HepG2 (cell line): ENCODE results near the gene IQCK. TPM values are rescaled to one million over a fixed set of nuclear protein-coding genes. Genes with fewer than 3 reads are reported as not detected.

Experiments used
- ATAC-seq: fragments of 200-7000 bp; cut with Tn5 transposase; 3 replicates; pipeline ENCODE4 v1.9.1; 2020; ENCODE audit warnings: mild to moderate bottlenecking, moderate library complexity
- BruUV-seq: library from RNA; stranded (reverse); fragments of 400-500 nt; replicated peaks from 2 replicates; lab custom pipeline; 2021; lab: Mats Ljungman, UMichigan
- CTCF ChIA-PET: fragments of 300-600 bp; formaldehyde crosslinking; extraction: SDS; loops from one replicate; lab custom pipeline; 2021; ENCODE audit warnings: low total read pairs, inconsistent platforms, low intra/inter-chr PET ratio; lab: Yijun Ruan, JAX
- POLR2A ChIA-PET: fragments of 350-600 bp; sonication (Branson Sonifier 250); formaldehyde crosslinking; loops from one replicate; lab custom pipeline; 2020; ENCODE audit warnings: antibody characterized with exemption, inconsistent platforms; lab: Yijun Ruan, JAX
- DNase-seq: peaks from one replicate; pipeline ENCODE4 v3.0.0-alpha.2; 2015; ENCODE audit warnings: low spot score
- FAIRE-seq: peaks from 3 replicates; lab custom pipeline; 2011; peaks lifted over from hg19 to GRCh38; lab: Jason Lieb, UNC
- H2AFZ ChIP-seq: one replicate; pipeline ENCODE4 v1.6.1; 2011; ENCODE audit warnings: low read length, inconsistent platforms
- H3K27ac ChIP-seq: fragments of 300-600 bp; 3 replicates; pipeline ENCODE4 v1.8.0; 2011; ENCODE audit warnings: mixed run types, mild to moderate bottlenecking, mixed read lengths, low read length, inconsistent platforms; ENCODE audit not compliant: insufficient read depth; ENCODE audit errors: extremely low read length
- H3K27me3 ChIP-seq, 2 experiments: fragments of 200-600 bp in 1 of 2; 2 replicates in 1 of 2; 3 replicates in 1 of 2; pipeline versions ENCODE4 v1.6.0 to v1.8.0; 2011; ENCODE audit warnings: low read length in 2 of 2, mild to moderate bottlenecking in 2 of 2, moderate library complexity in 2 of 2, inconsistent platforms in 1 of 2; ENCODE audit not compliant: insufficient read depth in 2 of 2, control insufficient read depth in 1 of 2
- H3K36me3 ChIP-seq, 2 experiments: fragments of 200-600 bp in 1 of 2; replicated peaks in 1 of 2; 2 replicates in 1 of 2; 3 replicates in 1 of 2; pipeline versions ENCODE4 v1.5.1 to v1.8.0; 2011; ENCODE audit warnings: low read length in 2 of 2, inconsistent platforms in 1 of 2; ENCODE audit not compliant: insufficient read depth in 2 of 2, control insufficient read depth in 1 of 2
- H3K4me1 ChIP-seq: 2 replicates; pipeline ENCODE4 v1.5.1; 2012; ENCODE audit warnings: low read length, inconsistent platforms; ENCODE audit not compliant: insufficient read depth
- H3K4me2 ChIP-seq: 2 replicates; pipeline ENCODE4 v1.6.0; 2011; ENCODE audit warnings: low read depth, low read length, inconsistent platforms
- H3K4me3 ChIP-seq, 3 experiments: fragments of 200-600 bp in 1 of 3; sonication (generic), shearing (Covaris generic) in 1 of 3; replicated peaks in 1 of 3; 2 replicates each; pipeline ENCODE4 v1.5.1; 2011 to 2016; ENCODE audit warnings: low read length in 3 of 3, inconsistent platforms in 2 of 3, low read depth in 2 of 3, mild to moderate bottlenecking in 2 of 3, control low read depth in 1 of 3, mixed read lengths in 1 of 3; ENCODE audit not compliant: insufficient read depth in 1 of 3
- H3K79me2 ChIP-seq: one replicate; pipeline ENCODE4 v1.6.1; 2011; ENCODE audit warnings: low read length, inconsistent platforms; ENCODE audit not compliant: insufficient read depth
- H3K9ac ChIP-seq: 2 replicates; pipeline ENCODE4 v1.6.0; 2011; ENCODE audit warnings: mild to moderate bottlenecking, low read depth, low read length, inconsistent platforms; ENCODE audit not compliant: insufficient read depth
- H3K9me3 ChIP-seq: 2 replicates; pipeline ENCODE4 v1.5.1; 2012; ENCODE audit warnings: mild to moderate bottlenecking, low read length
- H4K20me1 ChIP-seq: 2 replicates; pipeline ENCODE4 v1.6.0; 2011; ENCODE audit warnings: inconsistent platforms, mild to moderate bottlenecking, low read length, moderate library complexity; ENCODE audit not compliant: insufficient read depth
- DZIP1 ChIP-seq: sonication (generic); formaldehyde crosslinking; IDR thresholded peaks from 2 replicates; pipeline ENCODE4 v1.5.0; 2020; ENCODE audit warnings: mild to moderate bottlenecking, missing genetic modification reagents
- FOXC1 ChIP-seq: sonication (generic); formaldehyde crosslinking; IDR thresholded peaks from 2 replicates; pipeline ENCODE4 v1.8.0; 2022; ENCODE audit warnings: mild to moderate bottlenecking, missing genetic modification reagents, borderline replicate concordance
- GTF2F1 ChIP-seq: fragments of 150-350 bp; IDR thresholded peaks from 2 replicates; pipeline ENCODE4 v1.6.1; 2014; ENCODE audit warnings: low read length
- KLF11 ChIP-seq: IDR thresholded peaks from 2 replicates; pipeline ENCODE4 v1.6.1; 2016; ENCODE audit warnings: missing compliant biosample characterization
- MEIS2 ChIP-seq: sonication (generic); formaldehyde crosslinking; IDR thresholded peaks from 2 replicates; pipeline ENCODE4 v1.9.0; 2021; ENCODE audit warnings: mild to moderate bottlenecking, missing genetic modification reagents
- NAIF1 ChIP-seq: sonication (generic); formaldehyde crosslinking; IDR thresholded peaks from 2 replicates; pipeline ENCODE4 v1.5.0; 2020; ENCODE audit warnings: mild to moderate bottlenecking, missing genetic modification reagents, borderline replicate concordance
- PREB ChIP-seq: sonication (generic); formaldehyde crosslinking; IDR thresholded peaks from 2 replicates; pipeline ENCODE4 v1.4.0; 2020; ENCODE audit warnings: missing genetic modification reagents
- REXO4 ChIP-seq: sonication (generic); formaldehyde crosslinking; IDR thresholded peaks from 2 replicates; pipeline ENCODE4 v1.8.0; 2022; ENCODE audit warnings: missing genetic modification reagents, mild to moderate bottlenecking, borderline replicate concordance
- TCF7L2 ChIP-seq: IDR thresholded peaks from 2 replicates; pipeline ENCODE4 v1.6.1; 2011; ENCODE audit warnings: mild to moderate bottlenecking, low read depth, low read length, moderate library complexity
- ZFYVE20 ChIP-seq: sonication (generic); formaldehyde crosslinking; IDR thresholded peaks from 2 replicates; pipeline ENCODE4 v1.8.0; 2023; ENCODE audit warnings: low read depth, mild to moderate bottlenecking, moderate library complexity, missing genetic modification reagents, borderline replicate concordance
- ZNF17 ChIP-seq: sonication (generic); formaldehyde crosslinking; IDR thresholded peaks from 2 replicates; pipeline ENCODE4 v1.5.0; 2020; ENCODE audit warnings: mild to moderate bottlenecking, missing genetic modification reagents
- ZNF253 ChIP-seq: sonication (generic); formaldehyde crosslinking; IDR thresholded peaks from 2 replicates; pipeline ENCODE4 v1.8.0; 2022; ENCODE audit warnings: mild to moderate bottlenecking, missing genetic modification reagents, borderline replicate concordance
- ZNF468 ChIP-seq: sonication (generic); formaldehyde crosslinking; IDR thresholded peaks from 2 replicates; pipeline ENCODE4 v1.8.0; 2022; ENCODE audit warnings: mild to moderate bottlenecking, moderate library complexity, missing genetic modification reagents
- ZNF607 ChIP-seq: sonication (generic); formaldehyde crosslinking; IDR thresholded peaks from 2 replicates; pipeline ENCODE4 v1.5.1; 2020; ENCODE audit warnings: missing genetic modification reagents, mild to moderate bottlenecking, borderline replicate concordance
- ZNF773 ChIP-seq: sonication (generic); formaldehyde crosslinking; IDR thresholded peaks from 2 replicates; pipeline ENCODE4 v1.4.0; 2020; ENCODE audit warnings: missing genetic modification reagents, borderline replicate concordance
- WGBS: methylation state at CpG from one replicate; pipeline ENCODE4 v1.1.6; 2017; ENCODE audit warnings: low lambda C conversion rate; 5-methylcytosine and 5-hydroxymethylcytosine counted together
- in situ Hi-C: cut with HindIII; loops from 2 replicates; pipeline ENCODE4 v1.10.0; 2017; ENCODE audit warnings: low pct_unique_long_range_greater_than_20kb; ENCODE audit not compliant: extremely low pct_ligation_motif_present
- intact Hi-C: fragments of 100-400 bp; cut with micrococcal nuclease; formaldehyde crosslinking; loops from one replicate; pipeline ENCODE4 v1.10.0; 2022; ENCODE audit not compliant: unreplicated experiment
- polyA plus RNA-seq, 8 experiments: library from polyadenylated mRNA; depleted of rRNA in 3 of 8; stranded (reverse) in 7 of 8; unstranded in 1 of 8; fragments of >200 nt; fragmentation: Illumina TruSeq in 4 of 8; extraction: Trizol in 4 of 8; gene quantifications; 2 replicates each; pipeline versions ENCODE4 v1.2.1 to v1.2.3, GENCODE V29; 2011 to 2016; ENCODE audit warnings: low read depth in 4 of 8, missing spikeins in 1 of 8, mixed read lengths in 1 of 8; ENCODE audit not compliant: insufficient read depth in 1 of 8
- total RNA-seq, 5 experiments: library from RNA; depleted of rRNA; stranded (reverse); fragments of >200 nt; fragmentation: Illumina TruSeq; extraction: Trizol; gene quantifications; 2 replicates each; pipeline ENCODE4 v1.2.3, GENCODE V29; 2016; ENCODE audit warnings: low read depth in 1 of 5
- TF ChIP-seq, protein P1 (sequence below): sonication (generic); formaldehyde crosslinking; IDR thresholded peaks from 2 replicates; pipeline ENCODE4 v1.4.0; 2020; ENCODE audit warnings: missing genetic modification reagents
- TF ChIP-seq, protein P2 (sequence below): sonication (generic); formaldehyde crosslinking; IDR thresholded peaks from 2 replicates; pipeline ENCODE4 v1.4.0; 2020; ENCODE audit warnings: missing genetic modification reagents

The IQCK gene
- total and polyA plus RNA-seq, 2 of the 13 experiments (the other 11 are each of a cell fraction or from before 2014, with no cell fraction given) = 5.1 to 7.3 TPM

DNA sequence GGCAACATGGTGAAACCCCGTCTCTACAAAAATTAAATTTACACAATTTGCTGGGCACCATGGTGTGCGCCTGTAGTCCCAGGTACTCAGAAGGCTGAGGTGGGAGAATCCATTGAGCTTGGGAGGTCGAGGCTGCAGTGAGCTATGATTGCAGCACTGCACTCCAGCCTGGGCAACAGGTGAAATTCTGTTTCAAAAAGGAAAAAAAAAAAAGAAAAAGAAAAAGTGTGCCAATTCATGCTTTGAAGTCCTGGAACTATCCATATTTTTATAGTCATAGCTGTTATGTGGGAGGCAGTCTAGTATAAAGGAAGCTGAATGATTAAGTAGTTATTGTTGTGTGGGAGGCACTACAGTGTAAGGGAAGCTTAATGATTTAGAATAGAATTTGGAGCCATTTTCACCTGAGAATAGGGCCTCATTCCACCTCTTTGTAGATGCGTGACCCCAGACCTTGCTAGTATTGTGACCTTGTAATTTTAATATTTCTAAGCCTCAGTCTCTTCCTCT, 31.6 kb downstream of the IQCK start:
- intact Hi-C loops = loop anchor here (5.0 kb wide), 1 partner anchor 32 kb away; the partner anchor contains the start of genes IQCK and KNOP1
- no peaks in the 10 kb centered on the region for H3K9me3 ChIP-seq
- in situ Hi-C loops = no loop called here
- no peak for TF ChIP-seq PREB
- no peak for TF ChIP-seq FOXC1 (CRISPR knock-in tag)
- TF ChIP-seq, protein P1, sequence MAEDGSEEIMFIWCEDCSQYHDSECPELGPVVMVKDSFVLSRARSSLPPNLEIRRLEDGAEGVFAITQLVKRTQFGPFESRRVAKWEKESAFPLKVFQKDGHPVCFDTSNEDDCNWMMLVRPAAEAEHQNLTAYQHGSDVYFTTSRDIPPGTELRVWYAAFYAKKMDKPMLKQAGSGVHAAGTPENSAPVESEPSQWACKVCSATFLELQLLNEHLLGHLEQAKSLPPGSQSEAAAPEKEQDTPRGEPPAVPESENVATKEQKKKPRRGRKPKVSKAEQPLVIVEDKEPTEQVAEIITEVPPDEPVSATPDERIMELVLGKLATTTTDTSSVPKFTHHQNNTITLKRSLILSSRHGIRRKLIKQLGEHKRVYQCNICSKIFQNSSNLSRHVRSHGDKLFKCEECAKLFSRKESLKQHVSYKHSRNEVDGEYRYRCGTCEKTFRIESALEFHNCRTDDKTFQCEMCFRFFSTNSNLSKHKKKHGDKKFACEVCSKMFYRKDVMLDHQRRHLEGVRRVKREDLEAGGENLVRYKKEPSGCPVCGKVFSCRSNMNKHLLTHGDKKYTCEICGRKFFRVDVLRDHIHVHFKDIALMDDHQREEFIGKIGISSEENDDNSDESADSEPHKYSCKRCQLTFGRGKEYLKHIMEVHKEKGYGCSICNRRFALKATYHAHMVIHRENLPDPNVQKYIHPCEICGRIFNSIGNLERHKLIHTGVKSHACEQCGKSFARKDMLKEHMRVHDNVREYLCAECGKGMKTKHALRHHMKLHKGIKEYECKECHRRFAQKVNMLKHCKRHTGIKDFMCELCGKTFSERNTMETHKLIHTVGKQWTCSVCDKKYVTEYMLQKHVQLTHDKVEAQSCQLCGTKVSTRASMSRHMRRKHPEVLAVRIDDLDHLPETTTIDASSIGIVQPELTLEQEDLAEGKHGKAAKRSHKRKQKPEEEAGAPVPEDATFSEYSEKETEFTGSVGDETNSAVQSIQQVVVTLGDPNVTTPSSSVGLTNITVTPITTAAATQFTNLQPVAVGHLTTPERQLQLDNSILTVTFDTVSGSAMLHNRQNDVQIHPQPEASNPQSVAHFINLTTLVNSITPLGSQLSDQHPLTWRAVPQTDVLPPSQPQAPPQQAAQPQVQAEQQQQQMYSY = no peak
- TF ChIP-seq MEIS2 (CRISPR knock-in tag) = no peak
- TF ChIP-seq REXO4 (CRISPR knock-in tag) = no peak
- no peak for TF ChIP-seq ZNF468 (CRISPR knock-in tag)
- TF ChIP-seq ZNF773 (CRISPR knock-in tag) = no peak
- TF ChIP-seq ZFYVE20 (CRISPR knock-in tag) = no peak
- TF ChIP-seq ZNF607 (CRISPR knock-in tag) = no peak
- no peak for TF ChIP-seq TCF7L2
- TF ChIP-seq NAIF1 (CRISPR knock-in tag) = no peak
- TF ChIP-seq, protein P2, sequence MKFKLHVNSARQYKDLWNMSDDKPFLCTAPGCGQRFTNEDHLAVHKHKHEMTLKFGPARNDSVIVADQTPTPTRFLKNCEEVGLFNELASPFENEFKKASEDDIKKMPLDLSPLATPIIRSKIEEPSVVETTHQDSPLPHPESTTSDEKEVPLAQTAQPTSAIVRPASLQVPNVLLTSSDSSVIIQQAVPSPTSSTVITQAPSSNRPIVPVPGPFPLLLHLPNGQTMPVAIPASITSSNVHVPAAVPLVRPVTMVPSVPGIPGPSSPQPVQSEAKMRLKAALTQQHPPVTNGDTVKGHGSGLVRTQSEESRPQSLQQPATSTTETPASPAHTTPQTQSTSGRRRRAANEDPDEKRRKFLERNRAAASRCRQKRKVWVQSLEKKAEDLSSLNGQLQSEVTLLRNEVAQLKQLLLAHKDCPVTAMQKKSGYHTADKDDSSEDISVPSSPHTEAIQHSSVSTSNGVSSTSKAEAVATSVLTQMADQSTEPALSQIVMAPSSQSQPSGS (CRISPR knock-in tag) = no peak
- TF ChIP-seq KLF11 = no peak
- TF ChIP-seq GTF2F1 = no peak
- TF ChIP-seq ZNF17 (CRISPR knock-in tag) = no peak
- TF ChIP-seq ZNF253 (CRISPR knock-in tag) = no peak
- no peak for TF ChIP-seq DZIP1

More for the DNA sequence above, 31.6 kb downstream of the IQCK start:
- Histone ChIP-seq H3K4me3 (no peak overlapping the region), H3K36me3 (no peaks in the 10 kb centered on the region), H2AFZ (no peak overlapping the region), H3K4me1 (peaks cover 52% of the 10 kb centered on the region), H3K27ac (no peak overlapping the region), H3K27me3 (no peaks in the 10 kb centered on the region), H3K9ac (no peak overlapping the region), H4K20me1 (no peaks in the 10 kb centered on the region), H3K4me2 (no peak overlapping the region), H3K79me2 (no peaks in the 10 kb centered on the region)
- BruUV-seq = no TSS peak
- no peak for DNase-seq
- CTCF ChIA-PET = no interaction called here
- ATAC-seq = no peak
- no peak for FAIRE-seq
- 81% methylated on average over 4 of the region's 4 CpGs for WGBS
- POLR2A ChIA-PET = no interaction called here
